RWPE2 (cell line): ENCODE results near the gene CD74.
"Not testable (repeated sequence)": the region's sequence is repeated elsewhere in the genome, so short reads cannot be mapped to it uniquely, and the experiment has no call there.

ENCODE experiments used
- ATAC-seq: fragments of 200-7000 bp; cut with Tn5 transposase; 3 replicates; pipeline ENCODE4 v1.9.1; 2021; ENCODE audit warnings: low read depth
- DNase-seq: peaks from one replicate; pipeline ENCODE4 v3.0.0-alpha.2; 2020; ENCODE audit warnings: low spot score
- H3K27ac ChIP-seq: fragments of 450-650 bp; 2 replicates; pipeline ENCODE4 v1.5.1; 2017; ENCODE audit warnings: mild to moderate bottlenecking; ENCODE audit not compliant: poor library complexity, severe bottlenecking
- H3K27me3 ChIP-seq: fragments of 250-450 bp; sonication (Bioruptor Pico); 2 replicates; pipeline ENCODE4 v1.5.1; 2021; ENCODE audit warnings: mild to moderate bottlenecking, moderate library complexity; ENCODE audit not compliant: insufficient read depth, poor library complexity, severe bottlenecking
- H3K36me3 ChIP-seq: fragments of 250-450 bp; sonication (Bioruptor Pico); 2 replicates; pipeline ENCODE4 v1.5.1; 2020; ENCODE audit warnings: low read depth, mild to moderate bottlenecking, moderate library complexity
- H3K4me1 ChIP-seq: fragments of 250-450 bp; sonication (Bioruptor Pico); 2 replicates; pipeline ENCODE4 v1.5.1; 2021; ENCODE audit warnings: mild to moderate bottlenecking, moderate library complexity; ENCODE audit not compliant: insufficient read depth, poor library complexity, severe bottlenecking
- H3K4me3 ChIP-seq: fragments of 250-450 bp; sonication (Bioruptor Pico); 2 replicates; pipeline ENCODE4 v1.5.1; 2021; ENCODE audit warnings: mild to moderate bottlenecking, moderate library complexity; ENCODE audit not compliant: severe bottlenecking
- H3K9me3 ChIP-seq: fragments of 250-450 bp; sonication (Bioruptor Pico); 2 replicates; pipeline ENCODE4 v1.5.1; 2021; ENCODE audit warnings: mild to moderate bottlenecking, moderate library complexity; ENCODE audit not compliant: severe bottlenecking
- CTCF ChIP-seq: fragments of 450-650 bp; IDR thresholded peaks from one replicate; pipeline ENCODE4 v1.5.1; 2017; ENCODE audit warnings: mild to moderate bottlenecking, moderate library complexity; ENCODE audit not compliant: poor library complexity, severe bottlenecking

CD74 gene

GRCh38 chr5:150419630-150420270 is 7.0 kb upstream of the CD74 start:
- TF ChIP-seq CTCF: no peak

DNA sequence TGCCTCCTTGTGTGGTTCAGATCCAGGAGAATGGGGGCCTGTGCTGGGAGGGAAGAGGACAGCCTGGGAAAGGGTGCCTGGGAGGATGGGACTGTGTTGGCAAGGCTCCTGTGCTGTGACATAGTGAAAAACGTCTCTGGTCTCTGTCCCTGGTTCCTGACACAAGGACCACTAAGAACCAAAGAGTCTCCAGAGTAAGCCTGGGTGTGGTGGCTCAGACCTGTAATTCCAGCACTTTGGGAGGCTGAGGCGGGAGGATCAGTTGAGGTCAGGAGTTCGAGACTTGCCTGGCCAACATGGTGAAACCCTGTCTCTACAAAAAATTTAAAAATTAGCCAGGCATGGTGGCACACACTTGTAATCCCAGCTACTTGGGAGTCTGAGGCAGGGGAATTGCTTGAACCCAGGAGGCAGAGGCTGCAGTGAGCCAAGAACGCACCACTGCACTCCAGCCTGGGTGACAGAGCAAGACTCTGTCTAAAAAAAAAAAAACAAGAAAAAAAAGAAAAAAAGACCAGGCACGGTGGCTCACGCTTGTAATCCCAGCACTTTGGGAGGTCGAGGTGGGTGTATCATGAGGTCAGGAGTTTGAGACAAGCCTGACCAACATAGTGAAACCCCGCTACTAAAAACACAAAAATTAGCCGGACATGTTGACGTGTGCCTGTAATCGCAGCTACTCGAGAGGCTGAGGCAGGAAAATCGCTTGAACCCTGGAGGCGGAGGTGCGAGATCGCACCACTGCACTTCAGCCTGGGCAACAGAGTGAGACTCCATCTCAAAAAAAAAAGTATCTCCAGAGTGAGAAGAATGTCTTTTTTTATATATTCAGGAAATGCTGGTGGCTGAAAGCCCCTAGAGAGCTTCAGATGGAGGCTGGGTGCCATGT is 1.4 kb upstream of the CD74 start:
- H3K27me3 ChIP-seq, H3K9me3 ChIP-seq, H3K27ac ChIP-seq, H3K36me3 ChIP-seq, DNase-seq, ATAC-seq, H3K4me3 ChIP-seq, H3K4me1 ChIP-seq: not testable (repeated sequence)

More at GRCh38 chr5:150419630-150420270, 7.0 kb upstream of the CD74 start:
- DNase-seq: no peak
- H3K36me3 ChIP-seq: no peaks in the 10 kb centered on the region
- no peak overlapping the region for H3K27ac ChIP-seq
- no peak for ATAC-seq
- no peaks in the 10 kb centered on the region for H3K27me3 ChIP-seq
- no peaks in the 10 kb centered on the region for H3K9me3 ChIP-seq
- no peak overlapping the region for H3K4me3 ChIP-seq
- no peaks in the 10 kb centered on the region for H3K4me1 ChIP-seq

DNA sequence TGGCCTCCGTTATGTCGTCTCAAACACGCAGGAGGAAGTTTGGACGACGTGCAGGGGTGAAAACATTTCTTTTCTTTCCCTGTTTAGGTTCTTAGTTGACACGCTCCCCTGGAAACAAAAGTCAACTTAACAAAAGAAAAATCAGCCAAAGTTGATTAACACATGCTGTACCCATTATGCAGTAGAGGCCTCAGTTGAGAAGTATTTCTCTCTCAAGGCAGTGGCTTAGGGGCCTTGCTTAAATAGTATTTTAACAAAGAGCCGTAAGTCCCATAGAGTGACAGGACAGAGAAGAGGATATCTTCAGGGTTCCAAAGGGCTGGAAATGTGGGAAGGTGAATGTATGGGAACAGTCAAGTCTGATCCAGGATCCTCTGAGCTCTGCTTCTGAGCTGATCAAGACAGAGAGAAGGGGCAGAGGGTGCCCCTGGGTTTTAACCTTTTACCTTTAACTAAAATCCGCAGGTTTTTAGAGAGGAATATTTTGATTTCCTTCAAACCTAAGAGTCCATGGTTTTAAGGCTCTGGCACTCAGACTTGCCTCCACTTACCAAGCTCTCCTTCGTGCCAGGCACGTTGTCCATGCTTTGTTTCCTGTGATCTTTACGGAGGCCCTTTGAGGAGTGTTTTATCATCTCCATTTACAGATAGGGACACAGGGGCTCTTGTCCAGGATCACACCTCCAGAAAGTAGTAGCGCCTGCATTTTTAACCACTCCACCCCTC is 629 bp upstream of the CD74 start:
- Histone ChIP-seq H3K9me3 (no peaks in the 10 kb centered on the region), H3K27ac (no peak overlapping the region), H3K4me3 (no peak overlapping the region), H3K4me1 (no peaks in the 10 kb centered on the region), H3K27me3 (no peaks in the 10 kb centered on the region), H3K36me3 (no peaks in the 10 kb centered on the region)
- ATAC-seq (no peak), DNase-seq (no peak)
- TF ChIP-seq CTCF: no peak

- no peak overlapping the region for H3K27ac ChIP-seq
- no peak for ATAC-seq
- DNase-seq: no peak
- no peaks in the 10 kb centered on the region for H3K9me3 ChIP-seq
- no peaks in the 10 kb centered on the region for H3K27me3 ChIP-seq
- H3K36me3 ChIP-seq: no peaks in the 10 kb centered on the region
- TF ChIP-seq CTCF: no peak
- no peaks in the 10 kb centered on the region for H3K4me1 ChIP-seq
- no peak overlapping the region for H3K4me3 ChIP-seq
Measured at GRCh38 chr5:150411245-150411979, 1.3 kb downstream of the CD74 start.
